ENCODE results near the gene UBE2H.
"Not testable (repeated sequence)": the region's sequence is repeated elsewhere in the genome, so short reads cannot be mapped to it uniquely, and the experiment has no call there.

The UBE2H gene

DNA sequence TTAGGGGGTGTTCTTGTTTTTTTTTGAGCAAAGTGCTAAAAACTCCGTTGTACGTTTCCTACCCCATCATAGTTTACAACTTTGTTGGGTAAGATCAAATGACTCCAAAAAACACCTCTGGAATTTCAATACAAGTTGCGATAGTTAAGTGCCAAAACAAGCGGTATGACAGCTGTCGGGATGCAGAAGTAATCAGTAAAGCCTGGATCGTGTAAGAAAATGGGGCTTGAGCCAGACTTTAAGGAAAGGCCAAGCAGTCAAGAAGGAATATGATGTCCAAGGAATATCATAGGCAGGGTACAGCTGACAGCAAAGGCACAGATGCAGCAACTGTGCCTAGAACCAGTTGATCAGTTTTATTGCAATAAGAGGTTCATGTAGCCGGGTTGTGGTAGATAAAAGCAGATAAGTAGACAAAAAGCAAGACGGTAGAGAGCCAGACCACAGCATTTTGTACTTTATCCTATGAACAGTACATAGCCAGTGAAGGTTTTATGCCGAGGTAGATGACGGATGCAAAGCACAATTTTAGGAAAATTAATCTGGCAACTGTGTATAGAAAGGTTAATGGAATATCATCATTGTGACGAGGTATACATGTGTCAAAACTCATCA lies 45.5 kb downstream of the UBE2H start:
- peak; percentile 18 for DNase-seq

GRCh38 chr7:129906700-129907099 lies 46.1 kb downstream of the UBE2H start:
- DNase-seq: peak; percentile 43

DNA sequence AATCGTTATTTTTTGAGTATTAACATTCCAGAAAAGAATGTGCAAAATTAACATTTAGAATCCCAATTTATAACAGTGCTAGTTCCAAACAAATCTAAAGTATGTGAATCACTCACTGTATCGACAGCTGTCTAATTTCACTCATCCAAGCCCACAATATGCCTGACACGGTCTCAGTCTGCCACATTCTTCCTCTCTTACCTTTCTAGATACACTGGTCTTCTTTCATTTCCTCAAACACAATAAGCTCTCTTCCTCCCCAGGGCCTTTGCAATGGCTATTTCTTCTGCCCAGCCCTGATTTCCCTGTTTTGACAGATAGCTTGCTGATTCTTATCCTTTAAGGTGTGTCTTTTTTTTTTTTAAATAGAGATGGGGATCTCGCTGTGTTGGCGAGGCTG lies 48.8 kb downstream of the UBE2H start:
- no peak for DNase-seq

DNA sequence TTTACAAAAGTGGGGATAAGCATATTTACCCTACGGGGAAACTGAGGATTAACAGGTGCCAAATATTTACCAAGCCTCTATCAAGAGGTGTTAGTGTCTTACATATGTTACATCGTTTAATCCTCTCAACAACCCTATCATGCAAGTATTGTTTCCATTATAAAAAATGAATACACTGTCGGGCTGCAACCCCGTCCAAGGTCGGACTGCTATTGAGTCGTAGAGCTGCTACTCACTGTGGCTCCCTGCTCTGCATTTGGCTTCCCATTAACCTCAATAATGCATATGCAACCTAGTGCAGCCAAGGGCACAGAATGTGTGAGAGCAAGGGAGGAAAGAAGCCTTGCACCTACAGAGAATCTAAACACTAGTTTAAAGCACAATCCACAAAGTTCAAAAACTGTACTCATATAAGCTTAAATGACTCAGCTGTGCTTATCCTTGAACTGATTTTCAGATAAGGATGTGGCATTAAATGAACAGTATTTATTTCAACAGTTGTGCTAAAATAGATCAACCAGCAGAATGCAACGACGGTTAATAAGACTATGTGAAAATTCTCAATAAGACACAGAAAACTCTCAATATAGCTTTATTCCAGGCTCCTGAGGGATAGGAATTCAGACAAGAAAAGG lies 49.9 kb downstream of the UBE2H start:
- DNase-seq: no peak

DNA sequence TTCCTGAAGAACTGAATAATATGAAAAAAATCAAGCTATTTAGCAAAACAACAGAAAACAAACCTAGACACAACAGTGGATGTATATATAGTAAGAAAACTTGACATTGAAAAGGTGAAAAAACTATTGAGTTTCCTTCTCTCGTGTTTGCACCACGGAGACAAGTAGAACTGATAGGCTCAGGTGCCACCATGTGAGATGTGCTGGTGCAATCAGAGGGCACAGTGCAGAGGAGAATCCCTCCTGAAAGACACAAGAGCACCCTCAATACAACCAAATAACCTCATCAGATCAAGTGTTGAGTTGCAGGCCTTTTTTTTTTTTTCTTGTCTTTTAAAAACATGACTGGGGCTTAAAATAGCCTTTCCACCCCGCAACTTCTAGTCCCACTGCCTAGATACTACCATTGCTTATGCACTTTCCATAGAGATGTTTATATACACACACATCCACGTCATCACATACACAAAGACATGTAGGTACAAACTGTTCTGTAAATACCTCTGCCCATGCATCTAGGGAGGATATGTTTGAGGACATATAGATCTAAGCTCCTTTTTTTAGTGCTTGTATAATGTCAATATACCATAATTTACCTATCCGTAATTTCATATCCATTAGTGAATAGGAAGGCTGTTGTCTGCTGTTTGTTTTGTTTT lies 54.1 kb downstream of the UBE2H start:
- no peak for DNase-seq

DNA sequence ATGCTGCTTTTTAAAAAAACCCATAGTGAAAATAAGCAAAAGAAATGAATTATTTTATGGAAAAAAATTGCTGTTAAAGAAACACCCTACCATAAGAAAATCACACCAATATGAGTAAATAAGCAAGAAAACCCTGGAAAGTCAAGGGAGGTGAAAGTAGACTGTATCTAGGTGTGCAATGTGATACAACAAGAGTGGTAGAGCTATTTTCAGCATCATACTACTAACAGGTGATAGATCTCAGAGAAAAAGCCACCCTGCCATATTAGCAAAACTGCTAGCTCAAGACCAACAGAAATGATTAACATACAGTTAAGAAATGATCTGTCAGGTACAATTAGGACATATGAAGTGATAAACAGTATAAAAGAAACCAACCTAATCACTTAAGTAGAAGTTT lies 54.8 kb downstream of the UBE2H start:
- no peak for DNase-seq

- DNase-seq: no peak
These were observed 56.0 kb downstream of the UBE2H start for GRCh38 chr7:129896568-129897382.

DNA sequence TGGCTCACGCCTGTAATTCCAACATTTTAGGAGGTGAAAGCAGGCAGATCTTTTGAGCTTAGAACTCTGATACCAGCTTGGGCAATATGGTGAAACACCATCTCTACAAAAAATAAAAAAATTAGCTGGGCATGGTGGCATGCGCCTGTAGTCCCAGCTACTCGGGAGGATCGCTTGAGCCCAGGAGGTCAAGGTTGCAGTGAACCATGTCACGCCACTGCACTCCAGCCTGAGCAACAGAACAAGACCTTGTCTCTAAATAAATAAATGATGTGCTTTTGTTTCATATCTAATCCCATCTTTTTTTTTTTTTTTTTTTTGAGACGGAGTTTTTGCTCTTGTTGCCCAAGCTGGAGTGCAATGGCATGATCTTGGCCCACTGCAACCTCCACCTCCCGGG lies 58.6 kb downstream of the UBE2H start:
- DNase-seq: not testable (repeated sequence)

DNA sequence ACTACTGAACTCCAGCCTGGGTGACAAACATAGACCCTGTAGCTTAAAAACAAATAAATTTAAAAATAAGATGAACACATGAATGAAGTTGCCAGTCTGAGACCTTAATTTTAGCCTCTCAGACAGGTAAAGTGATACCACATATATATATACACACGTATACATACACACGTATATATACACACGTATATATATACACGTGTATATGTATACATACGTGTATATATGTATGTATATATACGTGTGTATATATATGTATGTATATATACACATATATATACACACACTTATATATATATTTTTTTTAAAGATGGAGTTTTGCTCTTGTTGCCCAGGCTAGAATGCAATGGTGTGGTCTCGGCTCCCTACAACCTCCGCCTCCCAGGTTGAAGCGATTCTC lies 62.7 kb downstream of the UBE2H start:
- no peak for DNase-seq

DNA sequence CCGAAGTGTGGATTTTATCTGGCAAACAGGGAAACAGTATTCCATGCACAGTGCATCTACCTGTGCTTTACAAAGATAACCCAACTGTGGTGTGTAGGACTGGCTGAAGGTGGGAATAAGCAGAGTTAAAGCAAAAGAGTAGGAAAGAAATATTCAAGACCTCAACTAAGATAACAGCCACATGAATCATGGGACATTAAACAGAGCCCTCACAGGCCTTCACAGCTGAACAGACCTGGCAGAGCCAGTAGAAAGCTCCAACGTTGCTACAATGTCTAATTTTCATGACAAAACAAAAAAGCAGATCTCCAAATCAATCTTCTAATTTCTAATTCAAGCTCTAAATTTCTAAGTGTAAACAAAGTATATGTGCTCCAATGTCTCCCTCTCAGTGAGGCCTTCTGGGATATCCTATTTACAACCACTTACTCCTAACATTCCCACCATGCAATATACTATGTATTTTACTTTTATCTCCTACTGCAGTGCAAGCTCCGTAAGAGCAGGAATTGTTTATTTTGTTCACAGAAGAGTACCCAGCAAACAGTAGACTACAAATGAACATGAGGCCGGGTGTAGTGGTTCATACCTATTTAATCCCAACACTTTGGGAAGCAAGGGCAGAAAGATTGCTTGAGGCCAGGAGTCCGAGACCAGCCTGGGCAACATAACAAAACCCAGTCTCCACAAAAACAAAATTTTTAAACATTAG lies 63.5 kb downstream of the UBE2H start:
- no peak for DNase-seq

DNA sequence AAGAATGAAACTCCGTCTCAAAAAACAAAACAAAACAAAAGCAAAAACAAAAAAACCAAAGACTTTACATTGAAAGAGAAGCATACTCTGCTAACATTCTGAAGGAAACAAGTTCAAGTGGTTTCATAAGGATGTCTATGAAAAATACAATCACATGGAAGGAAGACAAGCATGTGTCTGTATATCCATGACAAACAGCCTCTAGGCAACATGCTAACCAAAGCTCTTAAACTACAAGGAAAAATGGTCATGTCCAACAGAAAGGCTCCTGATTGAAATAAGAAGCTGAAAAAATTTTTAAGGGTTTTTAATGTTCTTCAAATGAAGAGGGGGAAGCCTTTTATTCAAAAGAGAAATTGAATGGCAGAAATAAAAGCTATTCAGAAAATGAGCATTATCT lies 64.9 kb downstream of the UBE2H start:
- DNase-seq: no peak

DNA sequence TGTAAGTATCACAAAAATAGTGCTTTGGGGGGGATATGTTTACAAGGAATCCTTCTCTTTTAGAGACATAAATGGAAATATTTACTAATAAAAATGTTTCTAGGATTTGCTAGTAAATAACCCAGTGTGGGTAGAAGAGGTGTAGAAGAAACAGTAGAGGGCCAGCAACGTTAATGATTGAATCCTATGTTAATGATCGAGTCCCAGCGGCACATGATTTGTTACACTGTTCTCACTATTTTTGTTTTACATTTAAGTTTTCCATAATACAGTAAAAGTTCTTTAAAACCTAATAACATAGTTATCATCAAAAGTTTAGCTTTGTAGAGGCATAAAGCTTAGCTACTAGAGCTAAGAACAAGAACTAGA lies 66.0 kb downstream of the UBE2H start:
- DNase-seq: no peak

DNA sequence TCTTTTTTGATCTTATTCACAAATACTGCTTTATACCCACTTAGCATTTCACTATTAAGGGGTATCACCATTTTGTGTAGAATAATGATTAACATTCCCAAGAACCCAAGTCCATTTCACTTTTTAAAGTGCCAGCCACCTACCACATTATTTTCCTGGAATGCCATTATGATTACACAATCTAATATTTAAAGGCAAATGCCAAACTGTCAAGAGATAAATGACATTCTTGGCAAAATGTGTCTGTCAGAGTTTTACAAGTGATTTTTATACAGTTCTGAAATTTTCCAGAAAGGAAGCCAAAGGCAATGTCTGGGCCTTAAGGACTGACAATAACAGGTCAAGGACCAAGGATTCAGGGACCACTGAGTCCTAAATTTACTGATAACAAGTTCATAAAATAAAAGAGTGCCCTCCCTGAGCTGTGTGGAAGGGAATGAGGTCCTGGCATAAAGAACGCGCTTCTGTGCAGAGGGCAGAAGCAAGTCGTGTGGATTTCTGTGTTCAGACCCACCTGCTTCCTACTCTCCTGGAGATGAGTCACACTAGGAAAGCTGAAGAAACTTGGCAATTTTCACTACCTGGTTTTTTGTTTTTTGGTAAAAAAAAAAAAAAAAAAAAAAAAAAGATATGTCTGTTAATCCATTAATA lies 66.5 kb downstream of the UBE2H start:
- no peak for DNase-seq

DNA sequence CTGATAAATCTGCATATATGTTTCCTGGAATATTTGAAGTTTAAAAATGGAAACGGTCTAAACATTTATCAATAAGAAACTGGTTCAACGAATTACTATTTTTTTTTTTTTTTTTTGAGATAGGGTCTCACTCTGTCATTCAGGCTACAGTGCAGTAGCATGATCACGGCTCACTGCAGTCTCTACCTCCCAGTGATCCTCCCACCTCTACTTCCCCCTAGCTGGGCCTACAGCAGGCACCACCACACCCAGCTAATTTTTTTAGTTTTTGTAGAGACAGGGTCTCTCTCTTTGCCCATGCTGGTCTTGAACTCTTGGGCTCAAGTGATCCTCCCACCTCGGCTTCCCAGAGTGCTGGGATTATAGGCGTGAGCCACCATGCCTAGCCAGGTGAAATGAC lies 68.3 kb downstream of the UBE2H start:
- DNase-seq: no peak

GRCh38 chr7:129883151-129883550 lies 69.6 kb downstream of the UBE2H start:
- DNase-seq: no peak

DNA sequence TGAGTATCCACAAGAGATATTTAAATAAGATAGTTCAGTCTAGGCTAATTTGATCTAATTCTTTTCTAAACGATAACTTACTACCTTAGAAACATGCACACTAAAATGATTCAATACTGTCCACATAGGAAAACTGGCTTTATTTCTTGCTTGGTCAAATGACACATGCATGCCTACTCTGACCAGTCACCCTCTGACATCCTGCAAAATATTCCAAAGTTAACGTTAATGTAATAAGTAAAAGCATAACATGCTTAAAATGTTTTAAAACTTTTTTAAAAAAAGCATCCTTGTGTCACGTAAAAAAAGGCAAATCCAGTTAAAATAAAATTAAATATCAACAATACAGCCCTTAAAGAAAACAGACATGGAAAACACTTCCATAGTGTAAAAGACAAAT lies 70.2 kb downstream of the UBE2H start:
- DNase-seq: no peak

- no peak for DNase-seq
These were observed 75.5 kb downstream of the UBE2H start for GRCh38 chr7:129877146-129877792.

DNA sequence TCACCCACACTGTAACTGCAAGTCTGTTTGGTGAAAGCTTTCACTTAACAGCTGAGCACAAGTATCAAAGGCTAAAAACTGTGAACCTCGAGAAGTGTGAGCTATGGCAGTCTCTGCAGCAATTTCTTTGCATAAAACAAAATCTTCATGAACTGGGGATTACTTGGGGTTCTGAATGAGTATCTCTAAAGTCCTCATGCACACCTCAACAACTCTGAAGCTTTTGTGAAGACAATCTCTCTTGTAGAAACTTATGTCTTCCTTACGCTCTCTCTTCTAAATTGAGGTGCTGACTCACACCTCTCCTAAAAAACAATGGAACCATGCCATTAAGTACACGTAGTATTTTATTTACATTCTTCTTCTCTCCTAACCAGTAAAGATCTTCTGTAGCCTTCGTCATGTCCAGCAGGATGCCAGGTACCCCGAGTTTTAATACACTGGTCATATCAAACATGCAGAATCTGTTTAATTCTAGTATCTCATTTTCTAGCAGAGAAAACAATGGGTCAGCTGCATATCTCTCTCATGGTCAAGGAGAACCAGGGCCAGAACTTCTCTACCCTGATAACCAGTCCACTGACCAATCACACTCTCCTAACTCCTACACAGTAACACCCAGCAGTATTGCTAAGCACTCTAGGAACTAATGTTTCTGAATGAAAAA lies 76.9 kb downstream of the UBE2H start:
- DNase-seq: no peak

GRCh38 chr7:129875160-129875559 lies 77.6 kb downstream of the UBE2H start:
- DNase-seq: no peak

- no peak for DNase-seq
These were observed 78.0 kb downstream of the UBE2H start for GRCh38 chr7:129874722-129875121.

GRCh38 chr7:129872054-129872453 lies 80.7 kb downstream of the UBE2H start:
- DNase-seq: no peak
